Measurements from ENCODE around the gene KAZN. TPM values are rescaled to one million over a fixed set of nuclear protein-coding genes. Genes with fewer than 3 reads are reported as not detected.

Gene KAZN
- total RNA-seq, 1 donor = 3.9 TPM

GRCh38 chr1:14616632-14617396, 18.3 kb downstream of the KAZN start:
- H3K4me3 ChIP-seq (ENCODE audit: low read depth, low read length) = no peak overlapping the region
- no peak for DNase-seq (ENCODE audit: low read depth)
- no peak for TF ChIP-seq CTCF (IDR thresholded peaks at IDR 0.05; ENCODE audit: insufficient read depth, low read length)

- no peak overlapping the region for H3K4me3 ChIP-seq (ENCODE audit: low read depth, low read length)
- no peak for TF ChIP-seq CTCF (IDR thresholded peaks at IDR 0.05; ENCODE audit: insufficient read depth, low read length)
- no peak for DNase-seq (ENCODE audit: low read depth)
These were observed 19.3 kb downstream of the KAZN start for GRCh38 chr1:14617791-14618190.

- DNase-seq (ENCODE audit: low read depth) = no peak
- H3K4me3 ChIP-seq (ENCODE audit: low read depth, low read length) = no peak overlapping the region
- TF ChIP-seq CTCF (IDR thresholded peaks at IDR 0.05; ENCODE audit: insufficient read depth, low read length) = no peak
These were observed 22.5 kb downstream of the KAZN start for GRCh38 chr1:14620941-14621340.

GRCh38 chr1:14623090-14623489, 24.6 kb downstream of the KAZN start:
- no peak for TF ChIP-seq CTCF (IDR thresholded peaks at IDR 0.05; ENCODE audit: insufficient read depth, low read length)
- no peak overlapping the region for H3K4me3 ChIP-seq (ENCODE audit: low read depth, low read length)
- no peak for DNase-seq (ENCODE audit: low read depth)

GRCh38 chr1:14624941-14625340, 26.5 kb downstream of the KAZN start:
- no peak for DNase-seq (ENCODE audit: low read depth)
- TF ChIP-seq CTCF (IDR thresholded peaks at IDR 0.05; ENCODE audit: insufficient read depth, low read length) = no peak
- no peak overlapping the region for H3K4me3 ChIP-seq (ENCODE audit: low read depth, low read length)

- H3K4me3 ChIP-seq (ENCODE audit: low read depth, low read length) = no peak overlapping the region
- TF ChIP-seq CTCF (IDR thresholded peaks at IDR 0.05; ENCODE audit: insufficient read depth, low read length) = no peak
- DNase-seq (ENCODE audit: low read depth) = no peak
These were observed 27.1 kb downstream of the KAZN start for GRCh38 chr1:14625572-14625971.

GRCh38 chr1:14625996-14626395, 27.5 kb downstream of the KAZN start:
- DNase-seq (ENCODE audit: low read depth) = no peak
- no peak overlapping the region for H3K4me3 ChIP-seq (ENCODE audit: low read depth, low read length)
- TF ChIP-seq CTCF (IDR thresholded peaks at IDR 0.05; ENCODE audit: insufficient read depth, low read length) = no peak

All from fibroblast of the aortic adventitia (primary cell).